Hepatocyte (in vitro differentiated cells): Measurements from ENCODE around the gene SPDEF. TPM values are rescaled to one million over a fixed set of nuclear protein-coding genes. Genes with fewer than 3 reads are reported as not detected.

Experiments used
- DNase-seq: peaks from one replicate; pipeline ENCODE4 v3.0.0-alpha.2; 2016; ENCODE audit warnings: low spot score
- H2AFZ ChIP-seq: fragments of 200-600 bp; sonication (generic); 2 replicates; pipeline ENCODE4 v1.6.0; 2016; ENCODE audit warnings: antibody characterized with exemption, mild to moderate bottlenecking
- H3K27ac ChIP-seq: fragments of 200-600 bp; sonication (generic); 2 replicates; pipeline ENCODE4 v1.5.1; 2016; ENCODE audit warnings: mild to moderate bottlenecking
- H3K27me3 ChIP-seq: fragments of 200-600 bp; sonication (generic); 2 replicates; pipeline ENCODE4 v1.6.1; 2016
- H3K36me3 ChIP-seq: fragments of 200-600 bp; sonication (generic); replicated peaks from 2 replicates; pipeline ENCODE4 v1.5.1; 2016; ENCODE audit warnings: low read depth; ENCODE audit not compliant: insufficient read depth
- H3K4me1 ChIP-seq: fragments of 200-600 bp; sonication (generic); 2 replicates; pipeline ENCODE4 v1.5.1; 2016; ENCODE audit warnings: mild to moderate bottlenecking, moderate library complexity; ENCODE audit not compliant: insufficient read depth
- H3K4me2 ChIP-seq: fragments of 200-600 bp; sonication (generic); 2 replicates; pipeline ENCODE4 v1.6.0; 2016
- H3K4me3 ChIP-seq: fragments of 200-600 bp; sonication (generic); 2 replicates; pipeline ENCODE4 v1.5.1; 2016; ENCODE audit warnings: mild to moderate bottlenecking
- H3K79me2 ChIP-seq: fragments of 200-600 bp; sonication (generic); 2 replicates; pipeline ENCODE4 v1.6.0; 2017; ENCODE audit warnings: mild to moderate bottlenecking
- H3K9me2 ChIP-seq: fragments of 200-600 bp; sonication (generic); replicated peaks from 2 replicates; pipeline ENCODE4 v1.6.0; 2017; ENCODE audit warnings: mild to moderate bottlenecking; ENCODE audit not compliant: insufficient read depth
- H3K9me3 ChIP-seq: fragments of 200-600 bp; sonication (generic); 2 replicates; pipeline ENCODE4 v1.5.1; 2016; ENCODE audit warnings: low read depth, mild to moderate bottlenecking
- H4K20me1 ChIP-seq: fragments of 200-600 bp; sonication (generic); 2 replicates; pipeline ENCODE4 v1.6.0; 2016; ENCODE audit warnings: mild to moderate bottlenecking; ENCODE audit not compliant: insufficient read depth, poor library complexity, severe bottlenecking
- EZH2 ChIP-seq: fragments of 200-600 bp; sonication (generic); IDR thresholded peaks from 2 replicates; pipeline ENCODE4 v1.6.1; 2016; ENCODE audit warnings: antibody characterized with exemption, mild to moderate bottlenecking, borderline replicate concordance
- EZH2phosphoT487 ChIP-seq: fragments of 200-600 bp; sonication (generic); IDR thresholded peaks from one replicate; pipeline ENCODE4 v1.6.1; 2018; ENCODE audit warnings: antibody characterized with exemption, mild to moderate bottlenecking, low read depth, moderate library complexity; ENCODE audit not compliant: unreplicated experiment, severe bottlenecking
- WGBS: methylation state at CpG from one replicate; pipeline ENCODE4 v1.1.6; 2016; ENCODE audit warnings: low lambda C conversion rate; ENCODE audit errors: missing lambda C conversion rate; 5-methylcytosine and 5-hydroxymethylcytosine counted together
- polyA plus RNA-seq: library from polyadenylated mRNA; unstranded; fragments of >200 nt; fragmentation: Nextera tagmentation; extraction: Ambion mirVana; gene quantifications from 2 replicates; pipeline ENCODE4 v1.2.1, GENCODE V29; 2016
- total RNA-seq: library from RNA; depleted of rRNA; stranded (reverse); fragments of >200 nt; gene quantifications from 2 replicates; pipeline ENCODE4 v1.2.3, GENCODE V29; 2014
- TF ChIP-seq, protein P1 (sequence below): fragments of 200-600 bp; sonication (generic); IDR thresholded peaks from 2 replicates; pipeline ENCODE4 v1.5.1; 2016; ENCODE audit warnings: antibody characterized with exemption, mild to moderate bottlenecking; ENCODE audit not compliant: poor library complexity

Gene SPDEF
- total and polyA plus RNA-seq, 2 experiments from 2014 or later, result 0.80 to 1.5 TPM

- H3K4me2 ChIP-seq, result peak overlapping the region; percentile 93
- peaks cover 12% of the 10 kb centered on the region for H3K4me1 ChIP-seq
- H3K9me3 ChIP-seq, result no peaks in the 10 kb centered on the region
- no peaks in the 10 kb centered on the region for H4K20me1 ChIP-seq
- no peaks in the 10 kb centered on the region for H3K79me2 ChIP-seq
- peak overlapping the region; percentile 83 for H2AFZ ChIP-seq
- 84% methylated on average over 12 of the region's 12 CpGs for WGBS
- DNase-seq, result no peak
- H3K4me3 ChIP-seq, result no peak overlapping the region
- H3K27me3 ChIP-seq, result no peaks in the 10 kb centered on the region
- no peaks in the 10 kb centered on the region for H3K9me2 ChIP-seq
- no peak overlapping the region for H3K27ac ChIP-seq
- no peaks in the 10 kb centered on the region for H3K36me3 ChIP-seq
- TF ChIP-seq EZH2 (no peak), EZH2phosphoT487 (no peak)
- TF ChIP-seq, protein P1, sequence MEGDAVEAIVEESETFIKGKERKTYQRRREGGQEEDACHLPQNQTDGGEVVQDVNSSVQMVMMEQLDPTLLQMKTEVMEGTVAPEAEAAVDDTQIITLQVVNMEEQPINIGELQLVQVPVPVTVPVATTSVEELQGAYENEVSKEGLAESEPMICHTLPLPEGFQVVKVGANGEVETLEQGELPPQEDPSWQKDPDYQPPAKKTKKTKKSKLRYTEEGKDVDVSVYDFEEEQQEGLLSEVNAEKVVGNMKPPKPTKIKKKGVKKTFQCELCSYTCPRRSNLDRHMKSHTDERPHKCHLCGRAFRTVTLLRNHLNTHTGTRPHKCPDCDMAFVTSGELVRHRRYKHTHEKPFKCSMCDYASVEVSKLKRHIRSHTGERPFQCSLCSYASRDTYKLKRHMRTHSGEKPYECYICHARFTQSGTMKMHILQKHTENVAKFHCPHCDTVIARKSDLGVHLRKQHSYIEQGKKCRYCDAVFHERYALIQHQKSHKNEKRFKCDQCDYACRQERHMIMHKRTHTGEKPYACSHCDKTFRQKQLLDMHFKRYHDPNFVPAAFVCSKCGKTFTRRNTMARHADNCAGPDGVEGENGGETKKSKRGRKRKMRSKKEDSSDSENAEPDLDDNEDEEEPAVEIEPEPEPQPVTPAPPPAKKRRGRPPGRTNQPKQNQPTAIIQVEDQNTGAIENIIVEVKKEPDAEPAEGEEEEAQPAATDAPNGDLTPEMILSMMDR, result no peak
Measured at GRCh38 chr6:34527751-34528670, 28.1 kb downstream of the SPDEF start.

GRCh38 chr6:34526992-34527728, 29.0 kb downstream of the SPDEF start:
- DNase-seq, result peak; percentile 97
- no peak overlapping the region for H3K4me3 ChIP-seq
- TF ChIP-seq, protein P1, result peak; percentile 68
- TF ChIP-seq EZH2phosphoT487, result no peak
- no peaks in the 10 kb centered on the region for H4K20me1 ChIP-seq
- no peaks in the 10 kb centered on the region for H3K9me2 ChIP-seq
- H3K4me1 ChIP-seq, result peaks cover 12% of the 10 kb centered on the region
- H3K27ac ChIP-seq, result no peak overlapping the region
- H3K36me3 ChIP-seq, result no peaks in the 10 kb centered on the region
- H3K9me3 ChIP-seq, result no peaks in the 10 kb centered on the region
- H3K4me2 ChIP-seq, result peak overlapping the region; percentile 93
- H2AFZ ChIP-seq, result peak overlapping the region; percentile 83
- 7% methylated on average over 26 of the region's 53 CpGs for WGBS
- no peaks in the 10 kb centered on the region for H3K27me3 ChIP-seq
- no peaks in the 10 kb centered on the region for H3K79me2 ChIP-seq

GRCh38 chr6:34526241-34526972, 29.7 kb downstream of the SPDEF start:
- Histone ChIP-seq H3K9me3 (no peaks in the 10 kb centered on the region), H3K4me2 (peak overlapping the region; percentile 93), H3K27me3 (no peaks in the 10 kb centered on the region), H3K79me2 (no peaks in the 10 kb centered on the region), H3K36me3 (no peaks in the 10 kb centered on the region), H4K20me1 (no peaks in the 10 kb centered on the region), H3K9me2 (no peaks in the 10 kb centered on the region), H3K4me1 (peaks cover 12% of the 10 kb centered on the region), H3K27ac (no peak overlapping the region), H2AFZ (peak overlapping the region; percentile 71), H3K4me3 (no peak overlapping the region)
- TF ChIP-seq EZH2phosphoT487 (no peak), EZH2 (no peak)
- TF ChIP-seq, protein P1, result no peak
- 71% methylated on average over 23 of the region's 23 CpGs for WGBS
- DNase-seq, result no peak
